ENCODE measurements around the gene NLRX1.
"Not testable (repeated sequence)": the region's sequence is repeated elsewhere in the genome, so short reads cannot be mapped to it uniquely, and the experiment has no call there.

Gene NLRX1

DNA sequence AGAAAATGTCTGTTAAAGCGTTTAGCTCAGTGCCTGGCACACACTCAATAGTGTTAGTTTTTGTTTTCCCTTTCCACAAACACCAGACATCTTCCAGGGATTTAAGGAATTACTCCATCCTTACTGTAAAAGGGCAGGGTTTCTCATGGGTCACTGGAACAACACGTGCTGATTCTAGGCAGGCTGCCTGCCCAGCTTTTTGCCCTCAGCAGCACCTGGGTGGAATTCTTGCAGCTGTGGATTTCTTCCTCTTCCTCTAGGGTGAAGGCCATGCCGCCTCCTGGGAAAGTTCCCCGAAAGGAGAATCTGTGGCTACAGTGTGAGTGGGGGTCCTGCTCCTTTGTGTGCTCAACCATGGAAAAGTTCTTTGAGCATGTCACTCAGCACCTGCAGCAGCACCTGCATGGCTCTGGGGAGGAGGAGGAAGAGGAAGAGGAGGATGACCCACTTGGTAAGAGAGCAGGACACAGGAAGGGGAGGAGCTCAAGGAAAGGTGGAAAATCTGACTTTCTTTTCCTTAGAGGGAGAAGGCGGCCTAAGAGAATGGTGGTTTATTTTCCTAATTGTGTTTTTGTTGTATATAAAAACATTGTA lies 41.8 kb upstream of the NLRX1 start:
- TF ChIP-seq, protein P1, sequence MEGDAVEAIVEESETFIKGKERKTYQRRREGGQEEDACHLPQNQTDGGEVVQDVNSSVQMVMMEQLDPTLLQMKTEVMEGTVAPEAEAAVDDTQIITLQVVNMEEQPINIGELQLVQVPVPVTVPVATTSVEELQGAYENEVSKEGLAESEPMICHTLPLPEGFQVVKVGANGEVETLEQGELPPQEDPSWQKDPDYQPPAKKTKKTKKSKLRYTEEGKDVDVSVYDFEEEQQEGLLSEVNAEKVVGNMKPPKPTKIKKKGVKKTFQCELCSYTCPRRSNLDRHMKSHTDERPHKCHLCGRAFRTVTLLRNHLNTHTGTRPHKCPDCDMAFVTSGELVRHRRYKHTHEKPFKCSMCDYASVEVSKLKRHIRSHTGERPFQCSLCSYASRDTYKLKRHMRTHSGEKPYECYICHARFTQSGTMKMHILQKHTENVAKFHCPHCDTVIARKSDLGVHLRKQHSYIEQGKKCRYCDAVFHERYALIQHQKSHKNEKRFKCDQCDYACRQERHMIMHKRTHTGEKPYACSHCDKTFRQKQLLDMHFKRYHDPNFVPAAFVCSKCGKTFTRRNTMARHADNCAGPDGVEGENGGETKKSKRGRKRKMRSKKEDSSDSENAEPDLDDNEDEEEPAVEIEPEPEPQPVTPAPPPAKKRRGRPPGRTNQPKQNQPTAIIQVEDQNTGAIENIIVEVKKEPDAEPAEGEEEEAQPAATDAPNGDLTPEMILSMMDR (conservative IDR thresholded peaks at IDR 0.05; ENCODE audit: low read depth, low read length) = no peak
- DNase-seq (ENCODE audit: low read depth) = no peak
- H3K4me3 ChIP-seq (ENCODE audit: low read depth, low read length) = no peak overlapping the region

DNA sequence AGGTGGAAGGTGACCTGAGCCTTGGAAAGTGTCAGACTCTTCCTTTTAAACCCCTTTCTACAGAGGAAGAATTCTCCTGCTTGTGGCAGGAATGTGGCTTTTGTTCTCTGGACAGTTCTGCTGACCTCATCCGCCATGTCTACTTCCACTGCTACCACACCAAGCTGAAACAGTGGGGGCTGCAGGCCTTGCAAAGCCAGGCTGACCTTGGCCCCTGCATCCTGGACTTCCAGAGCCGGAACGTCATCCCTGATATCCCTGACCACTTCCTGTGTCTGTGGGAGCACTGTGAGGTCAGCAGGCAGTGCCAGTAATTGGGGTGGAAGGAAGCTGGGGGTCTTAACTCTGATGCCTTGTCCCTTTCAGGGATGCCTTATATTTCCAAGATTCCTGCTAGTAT lies 37.9 kb upstream of the NLRX1 start:
- H3K4me3 ChIP-seq (ENCODE audit: low read depth, low read length) = no peak overlapping the region
- TF ChIP-seq, protein P1 (conservative IDR thresholded peaks at IDR 0.05; ENCODE audit: low read depth, low read length) = no peak
- DNase-seq (ENCODE audit: low read depth) = peak; percentile 41

DNA sequence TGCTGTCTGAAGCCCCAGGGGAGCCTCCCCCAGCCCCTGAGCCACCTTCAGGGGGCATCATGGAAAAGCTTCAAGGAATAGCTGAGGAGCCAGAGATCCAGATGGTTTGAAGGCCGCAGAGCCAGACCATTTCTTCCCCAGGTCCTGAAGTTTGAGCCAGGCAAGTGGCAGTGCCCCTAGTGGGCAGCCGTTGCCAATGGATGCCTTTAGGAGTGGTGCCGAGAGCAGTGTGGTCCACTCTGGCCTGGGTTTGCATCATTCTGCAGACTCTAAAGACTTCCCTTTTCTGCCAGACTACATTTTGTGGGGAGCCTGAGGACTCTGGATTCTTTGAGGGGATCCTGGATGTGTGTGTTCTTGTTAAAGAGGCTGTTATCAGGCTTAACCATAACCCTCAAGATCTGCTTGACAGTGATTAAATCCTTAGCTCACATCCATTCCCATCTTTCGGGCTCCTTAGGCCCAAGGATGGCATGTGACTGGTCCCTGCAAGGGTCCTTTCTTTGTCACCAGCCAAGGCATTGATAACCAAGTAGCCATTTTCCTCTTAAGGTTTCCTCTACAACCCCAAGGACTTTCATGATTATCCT lies 34.0 kb upstream of the NLRX1 start:
- H3K4me3 ChIP-seq (ENCODE audit: low read depth, low read length) = no peak overlapping the region
- peak; percentile 30 for DNase-seq (ENCODE audit: low read depth)
- TF ChIP-seq, protein P1 (conservative IDR thresholded peaks at IDR 0.05; ENCODE audit: low read depth, low read length) = peak; percentile 71

GRCh38 chr11:119139276-119139675 lies 29.2 kb upstream of the NLRX1 start:
- not testable (repeated sequence) for DNase-seq (ENCODE audit: low read depth)

GRCh38 chr11:119144825-119145486 lies 23.6 kb upstream of the NLRX1 start:
- H3K4me3 ChIP-seq (ENCODE audit: low read depth, low read length) = no peak overlapping the region
- TF ChIP-seq, protein P1 (conservative IDR thresholded peaks at IDR 0.05; ENCODE audit: low read depth, low read length) = peak; percentile 78
- DNase-seq (ENCODE audit: low read depth) = peak; percentile 84

More at GRCh38 chr11:119139276-119139675, 29.2 kb upstream of the NLRX1 start:
- H3K4me3 ChIP-seq (ENCODE audit: low read depth, low read length) = not testable (repeated sequence)

GRCh38 chr11:119145551-119145950 lies 23.0 kb upstream of the NLRX1 start:
- H3K4me3 ChIP-seq (ENCODE audit: low read depth, low read length) = no peak overlapping the region
- TF ChIP-seq, protein P1 (conservative IDR thresholded peaks at IDR 0.05; ENCODE audit: low read depth, low read length) = no peak
- DNase-seq (ENCODE audit: low read depth) = no peak

DNA sequence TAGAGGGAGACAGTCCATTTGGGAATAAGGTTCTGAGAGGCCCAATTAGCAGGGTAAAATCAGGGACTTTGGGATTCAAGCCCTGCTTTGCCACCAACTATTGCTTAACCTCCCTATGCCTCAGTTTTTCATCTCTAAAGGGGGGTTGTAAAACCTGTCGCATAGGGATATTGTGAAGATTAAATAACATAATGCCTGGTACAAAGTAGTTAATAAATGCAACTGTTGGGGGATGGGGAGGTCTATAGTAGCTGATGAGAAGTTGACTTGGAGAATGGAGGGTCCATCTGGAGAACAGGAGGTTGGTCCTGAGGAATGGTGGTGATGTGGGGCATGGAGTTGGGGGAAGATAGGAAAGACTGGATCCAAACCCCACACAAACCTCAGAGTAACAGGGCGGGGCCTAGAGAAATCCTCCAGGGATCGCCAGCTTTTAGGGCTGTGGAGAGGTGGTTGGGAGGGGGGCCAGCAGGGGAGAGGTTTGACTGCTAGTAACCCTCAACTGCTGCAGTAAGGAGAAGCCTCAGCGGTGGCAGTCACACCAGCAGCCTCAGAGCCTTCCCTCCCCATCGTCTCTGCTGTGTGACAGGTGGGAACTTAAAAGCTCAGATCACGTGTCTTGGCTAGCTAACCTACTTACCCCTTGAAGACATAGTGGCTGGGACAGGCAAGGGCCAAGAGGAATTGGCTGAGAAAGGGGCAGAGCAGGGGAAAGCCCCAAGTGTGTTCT lies 20.8 kb upstream of the NLRX1 start:
- no peak for DNase-seq (ENCODE audit: low read depth)
- TF ChIP-seq, protein P1 (conservative IDR thresholded peaks at IDR 0.05; ENCODE audit: low read depth, low read length) = no peak
- no peak overlapping the region for H3K4me3 ChIP-seq (ENCODE audit: low read depth, low read length)
